ENCODE results near the gene TENT5C. TPM values are rescaled to one million over a fixed set of nuclear protein-coding genes. Genes with fewer than 3 reads are reported as not detected.

Gene TENT5C
- total and polyA plus RNA-seq, 10 of the 15 experiments (the other 5 are each of a cell fraction or from before 2014, with no cell fraction given), result 0.19 to 2.4 (median 0.78) TPM

DNA sequence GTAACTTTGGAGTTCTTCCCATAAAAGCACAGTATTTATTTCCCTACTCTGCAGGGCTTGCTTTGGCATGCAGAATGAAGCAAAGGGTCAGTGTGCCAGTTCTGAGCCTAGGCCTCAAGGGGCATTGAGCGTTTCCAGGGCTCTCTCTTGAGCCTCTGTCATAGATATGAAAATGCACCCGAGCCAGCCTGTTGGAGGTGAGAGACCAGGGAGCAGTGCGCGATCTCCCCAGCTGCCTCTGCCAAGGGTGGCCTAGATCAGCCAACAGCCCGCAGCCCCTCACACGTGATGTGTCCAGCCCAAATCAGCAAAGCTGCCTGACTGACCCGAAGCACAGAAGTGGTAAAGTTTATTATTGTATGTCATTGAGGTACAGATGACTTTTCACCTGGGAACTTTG is 63.7 kb downstream of the TENT5C start (continued):
- TF ChIP-seq, protein P1, sequence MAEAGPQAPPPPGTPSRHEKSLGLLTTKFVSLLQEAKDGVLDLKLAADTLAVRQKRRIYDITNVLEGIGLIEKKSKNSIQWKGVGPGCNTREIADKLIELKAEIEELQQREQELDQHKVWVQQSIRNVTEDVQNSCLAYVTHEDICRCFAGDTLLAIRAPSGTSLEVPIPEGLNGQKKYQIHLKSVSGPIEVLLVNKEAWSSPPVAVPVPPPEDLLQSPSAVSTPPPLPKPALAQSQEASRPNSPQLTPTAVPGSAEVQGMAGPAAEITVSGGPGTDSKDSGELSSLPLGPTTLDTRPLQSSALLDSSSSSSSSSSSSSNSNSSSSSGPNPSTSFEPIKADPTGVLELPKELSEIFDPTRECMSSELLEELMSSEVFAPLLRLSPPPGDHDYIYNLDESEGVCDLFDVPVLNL (IDR thresholded peaks at IDR 0.05; ENCODE audit: low read depth, low read length), result no peak

DNA sequence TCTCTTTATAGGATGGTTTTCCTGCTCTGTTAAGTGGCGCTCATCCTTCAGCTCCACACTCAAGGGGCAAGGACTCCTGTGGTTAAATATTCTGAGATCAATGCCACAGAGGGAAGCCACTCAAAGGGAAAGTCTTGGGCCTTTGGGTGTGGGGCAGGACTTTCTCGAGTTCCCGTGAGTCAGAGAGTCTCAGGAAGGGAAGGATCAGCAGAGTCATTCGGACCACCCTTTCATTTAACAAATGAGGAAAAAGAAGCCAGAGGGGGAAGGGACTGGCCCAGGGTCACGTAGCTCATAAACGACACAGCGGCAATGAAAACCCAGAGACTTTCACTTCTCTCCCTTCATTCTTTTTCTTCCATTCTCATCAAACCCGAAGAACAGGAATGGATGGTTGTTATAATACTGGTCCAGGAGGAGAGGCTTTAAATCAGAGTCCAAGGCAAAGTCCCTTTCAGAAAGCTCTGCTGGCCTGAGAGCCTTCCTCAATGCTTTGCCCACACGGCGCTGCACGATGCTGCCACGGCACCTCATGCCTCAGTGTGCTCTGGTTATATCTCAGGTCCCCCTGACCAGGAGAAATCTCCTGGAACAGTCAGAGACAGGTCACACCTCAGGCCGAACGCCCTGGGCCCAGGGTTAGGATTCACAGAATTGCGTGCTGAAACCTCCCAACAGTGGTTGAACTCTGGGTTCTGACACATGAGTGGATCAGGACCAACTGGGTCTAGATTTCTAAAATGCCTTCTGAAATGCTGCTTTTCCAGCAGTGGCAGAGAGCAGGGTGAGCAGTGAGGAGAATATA is 65.3 kb downstream of the TENT5C start:
- Histone ChIP-seq H3K9ac (ENCODE audit: control insufficient read depth, insufficient read depth, low read length) (no peak overlapping the region), H3K4me1 (ENCODE audit: control insufficient read depth, insufficient read depth, low read length) (peaks cover 12% of the 10 kb centered on the region)
- intact Hi-C loops (cut with micrococcal nuclease; ENCODE audit: unreplicated experiment), result no loop called here
- TF ChIP-seq, protein P2, sequence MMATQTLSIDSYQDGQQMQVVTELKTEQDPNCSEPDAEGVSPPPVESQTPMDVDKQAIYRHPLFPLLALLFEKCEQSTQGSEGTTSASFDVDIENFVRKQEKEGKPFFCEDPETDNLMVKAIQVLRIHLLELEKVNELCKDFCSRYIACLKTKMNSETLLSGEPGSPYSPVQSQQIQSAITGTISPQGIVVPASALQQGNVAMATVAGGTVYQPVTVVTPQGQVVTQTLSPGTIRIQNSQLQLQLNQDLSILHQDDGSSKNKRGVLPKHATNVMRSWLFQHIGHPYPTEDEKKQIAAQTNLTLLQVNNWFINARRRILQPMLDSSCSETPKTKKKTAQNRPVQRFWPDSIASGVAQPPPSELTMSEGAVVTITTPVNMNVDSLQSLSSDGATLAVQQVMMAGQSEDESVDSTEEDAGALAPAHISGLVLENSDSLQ (IDR thresholded peaks at IDR 0.05), result no peak
- TF ChIP-seq, protein P3, sequence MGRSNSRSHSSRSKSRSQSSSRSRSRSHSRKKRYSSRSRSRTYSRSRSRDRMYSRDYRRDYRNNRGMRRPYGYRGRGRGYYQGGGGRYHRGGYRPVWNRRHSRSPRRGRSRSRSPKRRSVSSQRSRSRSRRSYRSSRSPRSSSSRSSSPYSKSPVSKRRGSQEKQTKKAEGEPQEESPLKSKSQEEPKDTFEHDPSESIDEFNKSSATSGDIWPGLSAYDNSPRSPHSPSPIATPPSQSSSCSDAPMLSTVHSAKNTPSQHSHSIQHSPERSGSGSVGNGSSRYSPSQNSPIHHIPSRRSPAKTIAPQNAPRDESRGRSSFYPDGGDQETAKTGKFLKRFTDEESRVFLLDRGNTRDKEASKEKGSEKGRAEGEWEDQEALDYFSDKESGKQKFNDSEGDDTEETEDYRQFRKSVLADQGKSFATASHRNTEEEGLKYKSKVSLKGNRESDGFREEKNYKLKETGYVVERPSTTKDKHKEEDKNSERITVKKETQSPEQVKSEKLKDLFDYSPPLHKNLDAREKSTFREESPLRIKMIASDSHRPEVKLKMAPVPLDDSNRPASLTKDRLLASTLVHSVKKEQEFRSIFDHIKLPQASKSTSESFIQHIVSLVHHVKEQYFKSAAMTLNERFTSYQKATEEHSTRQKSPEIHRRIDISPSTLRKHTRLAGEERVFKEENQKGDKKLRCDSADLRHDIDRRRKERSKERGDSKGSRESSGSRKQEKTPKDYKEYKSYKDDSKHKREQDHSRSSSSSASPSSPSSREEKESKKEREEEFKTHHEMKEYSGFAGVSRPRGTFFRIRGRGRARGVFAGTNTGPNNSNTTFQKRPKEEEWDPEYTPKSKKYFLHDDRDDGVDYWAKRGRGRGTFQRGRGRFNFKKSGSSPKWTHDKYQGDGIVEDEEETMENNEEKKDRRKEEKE (IDR thresholded peaks at IDR 0.05), result no peak
- TF ChIP-seq ZZZ3 (IDR thresholded peaks at IDR 0.05; ENCODE audit: control insufficient read depth, insufficient read length, low read depth) (no peak), HDAC6 (IDR thresholded peaks at IDR 0.05; ENCODE audit: unreplicated experiment) (no peak), TAF1 (IDR thresholded peaks at IDR 0.05; ENCODE audit: borderline replicate concordance, low read depth, low read length) (no peak), BRCA1 (IDR thresholded peaks at IDR 0.05; ENCODE audit: low read depth, low read length) (no peak), EGR1 (IDR thresholded peaks at IDR 0.05; ENCODE audit: borderline replicate concordance in 1 of 2, low read depth in 2 of 2, low read length in 2 of 2) (no peak), PAX5 (IDR thresholded peaks at IDR 0.05; ENCODE audit: borderline replicate concordance, low read depth, low read length) (no peak), LARP7 (IDR thresholded peaks at IDR 0.05) (no peak), ZNF622 (IDR thresholded peaks at IDR 0.05) (no peak), SREBF2 (IDR thresholded peaks at IDR 0.05; ENCODE audit: low read length) (no peak)
- TF ChIP-seq, protein P4, sequence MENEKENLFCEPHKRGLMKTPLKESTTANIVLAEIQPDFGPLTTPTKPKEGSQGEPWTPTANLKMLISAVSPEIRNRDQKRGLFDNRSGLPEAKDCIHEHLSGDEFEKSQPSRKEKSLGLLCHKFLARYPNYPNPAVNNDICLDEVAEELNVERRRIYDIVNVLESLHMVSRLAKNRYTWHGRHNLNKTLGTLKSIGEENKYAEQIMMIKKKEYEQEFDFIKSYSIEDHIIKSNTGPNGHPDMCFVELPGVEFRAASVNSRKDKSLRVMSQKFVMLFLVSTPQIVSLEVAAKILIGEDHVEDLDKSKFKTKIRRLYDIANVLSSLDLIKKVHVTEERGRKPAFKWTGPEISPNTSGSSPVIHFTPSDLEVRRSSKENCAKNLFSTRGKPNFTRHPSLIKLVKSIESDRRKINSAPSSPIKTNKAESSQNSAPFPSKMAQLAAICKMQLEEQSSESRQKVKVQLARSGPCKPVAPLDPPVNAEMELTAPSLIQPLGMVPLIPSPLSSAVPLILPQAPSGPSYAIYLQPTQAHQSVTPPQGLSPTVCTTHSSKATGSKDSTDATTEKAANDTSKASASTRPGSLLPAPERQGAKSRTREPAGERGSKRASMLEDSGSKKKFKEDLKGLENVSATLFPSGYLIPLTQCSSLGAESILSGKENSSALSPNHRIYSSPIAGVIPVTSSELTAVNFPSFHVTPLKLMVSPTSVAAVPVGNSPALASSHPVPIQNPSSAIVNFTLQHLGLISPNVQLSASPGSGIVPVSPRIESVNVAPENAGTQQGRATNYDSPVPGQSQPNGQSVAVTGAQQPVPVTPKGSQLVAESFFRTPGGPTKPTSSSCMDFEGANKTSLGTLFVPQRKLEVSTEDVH (IDR thresholded peaks at IDR 0.05; ENCODE audit: low read depth, partially characterized antibody), result no peak

More for the DNA sequence above, 65.3 kb downstream of the TENT5C start:
- no peak overlapping the region for H2AFZ ChIP-seq (ENCODE audit: control insufficient read depth, low read depth, low read length)
- in situ Hi-C loops (cut with MboI), result loop anchor here (5.0 to 25.0 kb wide), 2 partner anchors 134 to 1109 kb away; partner anchors contain the start of gene CD58
- H3K4me3 ChIP-seq, result no peak overlapping the region
- no peaks in the 10 kb centered on the region for H4K20me1 ChIP-seq (ENCODE audit: control insufficient read depth, insufficient read depth)
- no peak overlapping the region for H3K27ac ChIP-seq (ENCODE audit: control insufficient read depth, insufficient read depth)
- DNase-seq (ENCODE audit: low read depth, low spot score), result no peak
- H3K27me3 ChIP-seq (replicated peaks in 1 of 2; ENCODE audit: control insufficient read depth in 2 of 2, insufficient read depth in 2 of 2, low read length in 1 of 2), result peaks cover 6 to 15% of the 10 kb centered on the region in 2 experiments
- H3K4me2 ChIP-seq (ENCODE audit: control insufficient read depth, insufficient read depth), result no peak overlapping the region; the same call in 1 of the 2 replicates
- no peaks in the 10 kb centered on the region for H3K79me2 ChIP-seq (ENCODE audit: control insufficient read depth, insufficient read depth, low read length)
- WGBS (ENCODE audit: insufficient coverage, insufficient replicate concordance, low lambda C conversion rate, missing lambda C conversion rate), result 78% methylated on average over 15 of the region's 15 CpGs
- no peak for FAIRE-seq
- POLR2A ChIA-PET, result no interaction called here
- SMC1A ChIA-PET (ENCODE audit: uncharacterized antibody, unreplicated experiment), result interaction anchor here (1.0 to 6.5 kb wide), 3 partner anchors 43 to 136 kb away, joined by 3 to 40 read pairs (median 6); no protein-coding TSS in a partner anchor
- no peaks in the 10 kb centered on the region for H3K9me3 ChIP-seq (replicated peaks; ENCODE audit: control insufficient read depth, insufficient read depth, low read length)
- CTCF ChIA-PET, result interaction anchor here (0.6 to 11.7 kb wide), 2 partner anchors 137 to 1512 kb away, joined by 3 to 151 read pairs; no protein-coding TSS in a partner anchor
- no TSS peak for BruUV-seq (replicated peaks)
- RAD21 ChIA-PET (ENCODE audit: unreplicated experiment), result interaction anchor here (1.3 to 1.4 kb wide), 2 partner anchors 15 to 137 kb away, joined by 4 to 7 read pairs; no protein-coding TSS in a partner anchor
- no peaks in the 10 kb centered on the region for H3K36me3 ChIP-seq (ENCODE audit: control insufficient read depth in 2 of 2, insufficient read depth in 2 of 2, low read length in 1 of 2)
- no peak for ATAC-seq

Measured in GM12878 (cell line).